Naive thymus-derived CD4-positive, alpha-beta T cell (primary cell): ENCODE data around the gene PCDH1. TPM values are rescaled to one million over a fixed set of nuclear protein-coding genes. Genes with fewer than 3 reads are reported as not detected.

ENCODE experiments used
- ATAC-seq: fragments of 150-1000 bp; cut with Tn5 transposase; 2 replicates; pipeline ENCODE4 v1.10.0; 2021; ENCODE audit warnings: mild to moderate bottlenecking, moderate library complexity
- CTCF ChIA-PET: fragments of 350-600 bp; sonication (Branson Sonifier 250); formaldehyde crosslinking; loops from one replicate; lab custom pipeline; 2021; ENCODE audit warnings: antibody characterized with exemption; lab: Charles Lee
- POLR2A ChIA-PET: fragments of 350-600 bp; sonication (Branson Sonifier 250); formaldehyde crosslinking; loops from one replicate; lab custom pipeline; 2021; ENCODE audit warnings: antibody characterized with exemption, inconsistent platforms; lab: Charles Lee
- DNase-seq, 9 donors: peaks; one replicate each; pipeline versions ENCODE4 v3.0.0 to v3.0.0-alpha.2; 2020 to 2022; ENCODE audit warnings: mixed read lengths in 1 of 9
- H3K27ac ChIP-seq: one replicate; pipeline ENCODE4 v1.7.0; 2013; ENCODE audit warnings: mild to moderate bottlenecking, low read depth, low read length, moderate library complexity
- H3K27me3 ChIP-seq, 2 donors: one replicate each; pipeline ENCODE4 v1.7.0; 2013; ENCODE audit warnings: low read length in 2 of 2, mild to moderate bottlenecking in 2 of 2, moderate library complexity in 2 of 2; ENCODE audit not compliant: control insufficient read depth in 2 of 2, insufficient read depth in 2 of 2
- H3K36me3 ChIP-seq, 3 experiments: 1 replicate in 2 of 3; 2 replicates in 1 of 3; pipeline ENCODE4 v1.7.0; 2013; ENCODE audit warnings: low read length in 3 of 3, mild to moderate bottlenecking in 3 of 3, moderate library complexity in 1 of 3; ENCODE audit not compliant: insufficient read depth in 3 of 3, control insufficient read depth in 2 of 3
- H3K4me1 ChIP-seq, 2 donors: one replicate each; pipeline ENCODE4 v1.7.0; 2013; ENCODE audit warnings: low read length in 2 of 2, mild to moderate bottlenecking in 2 of 2, moderate library complexity in 1 of 2; ENCODE audit not compliant: control insufficient read depth in 2 of 2, insufficient read depth in 2 of 2
- H3K4me3 ChIP-seq: 2 replicates; pipeline ENCODE4 v1.7.0; 2013; ENCODE audit warnings: mild to moderate bottlenecking, low read length
- H3K9me3 ChIP-seq, 3 experiments: 1 replicate in 2 of 3; 2 replicates in 1 of 3; pipeline ENCODE4 v1.7.0; 2013; ENCODE audit warnings: low read length in 3 of 3; ENCODE audit not compliant: control insufficient read depth in 2 of 3
- H3K27ac Mint-ChIP-seq, 9 donors: one replicate each; pipeline ENCODE4 v1.8.0; 2020 to 2022; ENCODE audit warnings: mixed read lengths in 9 of 9, mild to moderate bottlenecking in 8 of 9, moderate library complexity in 5 of 9, inconsistent platforms in 2 of 9
- H3K27me3 Mint-ChIP-seq, 5 donors: one replicate each; pipeline ENCODE4 v1.8.0; 2021 to 2022; ENCODE audit warnings: mixed read lengths in 5 of 5, mild to moderate bottlenecking in 1 of 5
- H3K36me3 Mint-ChIP-seq, 5 donors: one replicate each; pipeline ENCODE4 v1.8.0; 2020 to 2022; ENCODE audit warnings: mixed read lengths in 5 of 5, mild to moderate bottlenecking in 3 of 5, inconsistent platforms in 1 of 5
- H3K4me1 Mint-ChIP-seq, 7 donors: one replicate each; pipeline ENCODE4 v1.8.0; 2020 to 2022; ENCODE audit warnings: mixed read lengths in 7 of 7, mild to moderate bottlenecking in 3 of 7, inconsistent platforms in 1 of 7
- H3K4me3 Mint-ChIP-seq, 10 donors: one replicate each; pipeline ENCODE4 v1.8.0; 2020 to 2022; ENCODE audit warnings: mild to moderate bottlenecking in 10 of 10, mixed read lengths in 10 of 10, moderate library complexity in 6 of 10, inconsistent platforms in 2 of 10
- H3K9me3 Mint-ChIP-seq, 11 donors: one replicate each; pipeline ENCODE4 v1.8.0; 2020 to 2022; ENCODE audit warnings: mixed read lengths in 11 of 11, mild to moderate bottlenecking in 4 of 11, inconsistent platforms in 1 of 11, moderate library complexity in 1 of 11
- intact Hi-C, 2 donors: fragments of 100-400 bp; cut with micrococcal nuclease; formaldehyde crosslinking; loops; one replicate each; pipeline ENCODE4 v1.15.1; 2023
- polyA plus RNA-seq, 2 donors: library from polyadenylated mRNA; unstranded; fragments of 300-500 nt; fragmentation: Illumina TruSeq; gene quantifications; one replicate each; pipeline ENCODE4 v1.2.3, GENCODE V29; 2021
- total RNA-seq, 6 experiments: library from RNA in 5 of 6; stranded (reverse) in 5 of 6; gene quantifications; 1 replicate in 5 of 6; 2 replicates in 1 of 6; pipeline ENCODE4 v1.2.3 and lab custom pipeline; 2021 to 2026

The PCDH1 gene
- total and polyA plus RNA-seq, 7 experiments from 2014 or later, result 0.05 to 3.2 (median 0.53) TPM; not detected in 4

GRCh38 chr5:141850786-141851185 lies 27.4 kb downstream of the PCDH1 start:
- H3K36me3 Mint-ChIP-seq, result no peaks in the 10 kb centered on the region
- Histone ChIP-seq H3K4me3 (no peak overlapping the region), H3K36me3 (peaks cover 0 to 6% (median 0%) of the 10 kb centered on the region in 3 experiments), H3K27ac (no peak overlapping the region), H3K9me3 (no peaks in the 10 kb centered on the region), H3K27me3 (no peaks in the 10 kb centered on the region), H3K4me1 (no peaks in the 10 kb centered on the region)
- H3K4me3 Mint-ChIP-seq, result peak overlapping the region; percentile 32 to 92 (median 76)
- H3K9me3 Mint-ChIP-seq, result no peaks in the 10 kb centered on the region
- POLR2A ChIA-PET, result interaction anchor here (0.7 to 0.9 kb wide), 2 partner anchors 73 to 919 kb away, joined by 3 to 5 read pairs; partner anchors contain the start of genes ARHGAP26 and DELE1
- peak overlapping the region in 6 of 9 donors; percentile 36 to 62 (median 40) for H3K27ac Mint-ChIP-seq
- ATAC-seq (no peak), DNase-seq (no peak)
- H3K27me3 Mint-ChIP-seq, result no peaks in the 10 kb centered on the region
- intact Hi-C loops, result no loop called here
- peaks cover 5 to 18% (median 11%) of the 10 kb centered on the region in 7 donors for H3K4me1 Mint-ChIP-seq
- CTCF ChIA-PET, result interaction anchor here (1.4 kb wide), 1 partner anchor 28 kb away, joined by 7 read pairs; no protein-coding TSS in a partner anchor

GRCh38 chr5:141850244-141850768 lies 27.9 kb downstream of the PCDH1 start:
- peak overlapping the region; percentile 86 to 93 (median 89) for H3K4me3 Mint-ChIP-seq
- CTCF ChIA-PET, result interaction anchor here (1.4 kb wide), 1 partner anchor 29 kb away, joined by 7 read pairs; no protein-coding TSS in a partner anchor
- intact Hi-C loops, result no loop called here
- no peaks in the 10 kb centered on the region for H3K9me3 Mint-ChIP-seq
- H3K36me3 Mint-ChIP-seq, result no peaks in the 10 kb centered on the region
- no peaks in the 10 kb centered on the region for H3K9me3 ChIP-seq
- no peaks in the 10 kb centered on the region for H3K27me3 ChIP-seq
- DNase-seq, result peak in 7 of 9 donors; percentile 27 to 59 (median 40)
- peak overlapping the region; percentile 74 for H3K27ac ChIP-seq
- H3K36me3 ChIP-seq, result peaks cover 0 to 6% (median 0%) of the 10 kb centered on the region in 3 experiments
- POLR2A ChIA-PET, result interaction anchor here (0.7 to 1.3 kb wide), 3 partner anchors 73 to 920 kb away, joined by 3 to 5 read pairs (median 5); partner anchors contain the start of genes ARHGAP26 and DELE1
- H3K4me1 Mint-ChIP-seq, result peaks cover 6 to 21% (median 10%) of the 10 kb centered on the region in 7 donors
- H3K4me3 ChIP-seq, result peak overlapping the region; percentile 98
- no peaks in the 10 kb centered on the region for H3K4me1 ChIP-seq
- peak; percentile 38 for ATAC-seq
- peak overlapping the region; percentile 48 to 92 (median 68) for H3K27ac Mint-ChIP-seq
- no peaks in the 10 kb centered on the region for H3K27me3 Mint-ChIP-seq

GRCh38 chr5:141849415-141850243 lies 28.6 kb downstream of the PCDH1 start:
- DNase-seq (peak; percentile 41 to 77 (median 56)), ATAC-seq (peak; percentile 82)
- H3K36me3 Mint-ChIP-seq, result no peaks in the 10 kb centered on the region
- peak overlapping the region; percentile 54 to 98 (median 88) for H3K27ac Mint-ChIP-seq
- no peaks in the 10 kb centered on the region for H3K27me3 ChIP-seq
- H3K27ac ChIP-seq, result peak overlapping the region; percentile 74
- intact Hi-C loops, result loop anchor here (1.0 to 2.0 kb wide), 7 partner anchors 14 to 213 kb away; partner anchors contain the start of genes DELE1 (in 1 of the 2), HDAC3 (in 1 of the 2) and RELL2 (in 1 of the 2)
- H3K36me3 ChIP-seq, result peaks cover 0 to 6% (median 0%) of the 10 kb centered on the region in 3 experiments
- H3K4me3 ChIP-seq, result peak overlapping the region; percentile 98
- H3K27me3 Mint-ChIP-seq, result peaks cover 0 to 2% (median 0%) of the 10 kb centered on the region in 5 donors
- CTCF ChIA-PET, result interaction anchor here (1.4 kb wide), 1 partner anchor 30 kb away, joined by 7 read pairs; no protein-coding TSS in a partner anchor
- H3K9me3 Mint-ChIP-seq, result no peaks in the 10 kb centered on the region
- POLR2A ChIA-PET, result interaction anchor here (0.6 to 1.5 kb wide), 4 partner anchors 40 to 921 kb away, joined by 3 to 5 read pairs (median 4); partner anchors contain the start of gene ARHGAP26
- no peaks in the 10 kb centered on the region for H3K9me3 ChIP-seq
- H3K4me1 Mint-ChIP-seq, result peaks cover 6 to 24% (median 12%) of the 10 kb centered on the region in 7 donors
- H3K4me3 Mint-ChIP-seq, result peak overlapping the region; percentile 86 to 93 (median 89)
- H3K4me1 ChIP-seq, result no peaks in the 10 kb centered on the region

- Mint-ChIP-seq H3K4me3 (peak overlapping the region; percentile 86 to 93 (median 89)), H3K9me3 (no peaks in the 10 kb centered on the region), H3K4me1 (peaks cover 6 to 24% (median 12%) of the 10 kb centered on the region in 7 donors), H3K27me3 (peaks cover 0 to 6% (median 1%) of the 10 kb centered on the region in 5 donors), H3K36me3 (no peaks in the 10 kb centered on the region), H3K27ac (peak overlapping the region; percentile 54 to 98 (median 88))
- ATAC-seq, result no peak
- ChIA-PET POLR2A (interaction anchor here (1.3 to 1.5 kb wide), 2 partner anchors 112 to 121 kb away, joined by 4 to 5 read pairs; no protein-coding TSS in a partner anchor), CTCF (no interaction called here)
- H3K27ac ChIP-seq, result peak overlapping the region; percentile 74
- H3K4me3 ChIP-seq, result peak overlapping the region; percentile 98
- H3K9me3 ChIP-seq, result no peaks in the 10 kb centered on the region
- intact Hi-C loops, result loop anchor here (1.0 to 2.0 kb wide), 7 partner anchors 14 to 213 kb away; partner anchors contain the start of genes DELE1 (in 1 of the 2), HDAC3 (in 1 of the 2) and RELL2 (in 1 of the 2)
- no peaks in the 10 kb centered on the region for H3K4me1 ChIP-seq
- H3K36me3 ChIP-seq, result peaks cover 0 to 6% (median 0%) of the 10 kb centered on the region in 3 experiments
- peak in 1 of 9 donors; percentile 40 for DNase-seq
- H3K27me3 ChIP-seq, result no peaks in the 10 kb centered on the region
Observed at GRCh38 chr5:141848744-141849414, 29.3 kb downstream of the PCDH1 start.

- Histone ChIP-seq H3K27me3 (no peaks in the 10 kb centered on the region), H3K4me3 (no peak overlapping the region), H3K27ac (no peak overlapping the region), H3K4me1 (no peaks in the 10 kb centered on the region), H3K36me3 (peaks cover 0 to 6% (median 0%) of the 10 kb centered on the region in 3 experiments), H3K9me3 (no peaks in the 10 kb centered on the region)
- peaks cover 7 to 24% (median 12%) of the 10 kb centered on the region in 7 donors for H3K4me1 Mint-ChIP-seq
- DNase-seq (no peak), ATAC-seq (no peak)
- ChIA-PET POLR2A (no interaction called here), CTCF (interaction anchor here (0.8 kb wide), 1 partner anchor 33 kb away, joined by 4 read pairs; no protein-coding TSS in a partner anchor)
- peaks cover 0 to 22% (median 10%) of the 10 kb centered on the region in 5 donors for H3K27me3 Mint-ChIP-seq
- intact Hi-C loops, result no loop called here
- H3K36me3 Mint-ChIP-seq, result no peaks in the 10 kb centered on the region
- H3K4me3 Mint-ChIP-seq, result peak overlapping the region in 1 of 10 donors; percentile 18
- no peak overlapping the region for H3K27ac Mint-ChIP-seq
- H3K9me3 Mint-ChIP-seq, result no peaks in the 10 kb centered on the region
Observed at GRCh38 chr5:141846031-141846430, 32.2 kb downstream of the PCDH1 start.
